ENCODE results near the gene HENMT1.

DNA sequence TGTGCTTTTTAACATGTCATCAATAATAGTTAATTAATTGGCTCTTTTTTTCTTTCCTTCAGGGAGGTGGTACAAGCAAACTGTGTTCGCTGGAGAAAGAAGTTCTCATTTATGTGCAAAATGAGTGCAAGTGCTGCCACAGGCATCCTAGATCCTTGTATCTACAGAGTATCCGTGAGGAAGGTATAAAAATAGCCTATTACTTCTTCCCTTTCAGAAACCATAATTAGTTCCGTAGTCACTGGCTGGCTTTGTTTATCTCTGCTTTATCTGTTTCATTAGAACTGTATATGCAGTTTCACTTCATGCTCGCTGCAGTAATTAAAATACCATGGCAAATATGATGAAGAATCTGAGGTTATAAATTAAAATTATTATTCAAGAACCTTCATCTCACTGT, 60.4 kb downstream of the HENMT1 start:
- TF ChIP-seq CTCF (IDR thresholded peaks at IDR 0.05), result no peak
- TF ChIP-seq POLR2A (IDR thresholded peaks at IDR 0.05), result no peak

Measured in testis (tissue), 2 donors.